Pulmonary artery endothelial cell (primary cell): ENCODE data around the gene NTRK2. TPM values are rescaled to one million over a fixed set of nuclear protein-coding genes. Genes with fewer than 3 reads are reported as not detected.

ENCODE experiments used
- DNase-seq: peaks from one replicate; pipeline ENCODE4 v3.0.0-alpha.2; 2011; ENCODE audit warnings: low read depth, low spot score
- total RNA-seq: library from RNA; depleted of rRNA; stranded (reverse); fragments of >200 nt; gene quantifications from 2 replicates; pipeline ENCODE4 v1.2.3, GENCODE V29; 2014

NTRK2 gene
- total RNA-seq, 1 donor from 2014 or later: under 0.01 TPM

DNA sequence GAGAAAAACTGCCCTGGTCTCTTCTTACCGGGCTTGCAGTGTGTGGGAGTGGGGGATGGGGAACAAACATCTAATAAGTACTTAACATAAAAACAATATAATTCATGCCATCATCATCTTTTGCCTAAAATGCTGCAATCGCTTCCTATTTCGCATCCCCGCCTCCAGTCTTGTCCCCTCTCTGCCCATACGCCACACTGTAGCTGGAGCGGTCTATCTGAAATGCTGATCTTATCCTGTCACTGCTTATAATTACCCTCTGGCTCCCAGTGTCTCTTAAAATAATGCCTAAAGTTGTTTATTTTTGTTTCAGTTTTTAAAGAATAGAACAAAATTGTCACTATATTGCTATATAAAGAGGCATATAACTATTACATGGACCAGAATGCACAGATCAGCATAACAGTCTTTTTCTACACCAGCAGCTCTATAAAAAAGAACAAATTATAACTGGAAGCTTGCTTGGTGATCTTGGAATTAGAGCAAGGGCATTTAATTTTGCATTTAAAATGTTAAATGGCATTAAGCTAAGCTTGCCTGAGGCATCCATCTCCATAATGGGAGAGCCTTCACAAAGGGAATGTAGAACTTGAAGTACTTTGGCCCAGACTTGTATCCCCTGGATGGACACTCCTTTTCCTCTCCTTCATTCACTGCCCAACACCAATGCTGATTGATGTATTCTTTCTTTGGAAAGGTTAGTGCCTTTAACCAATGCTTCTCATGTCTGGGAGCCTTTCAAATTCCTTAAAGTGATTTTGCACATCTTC, 12.2 kb downstream of the NTRK2 start:
- DNase-seq: no peak

DNA sequence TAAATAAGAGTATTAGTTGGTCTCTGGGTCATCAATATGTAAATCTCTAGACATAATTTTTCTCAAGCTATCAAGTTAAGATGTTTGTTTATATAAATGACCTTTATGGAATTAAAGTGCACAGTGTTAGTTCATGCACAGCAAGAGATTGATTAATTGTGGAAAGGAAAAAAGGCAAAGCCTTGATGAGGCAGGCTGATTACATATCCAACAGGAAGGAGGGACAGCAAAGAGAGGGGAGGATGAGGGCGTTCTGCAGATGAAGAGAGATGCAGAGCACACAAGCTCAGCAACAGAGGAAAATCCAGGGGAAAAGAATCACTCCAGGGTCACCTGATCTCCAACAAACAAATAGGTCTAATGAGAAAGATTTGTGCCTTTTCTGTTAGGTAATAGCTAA, 16.5 kb downstream of the NTRK2 start:
- no peak for DNase-seq

DNA sequence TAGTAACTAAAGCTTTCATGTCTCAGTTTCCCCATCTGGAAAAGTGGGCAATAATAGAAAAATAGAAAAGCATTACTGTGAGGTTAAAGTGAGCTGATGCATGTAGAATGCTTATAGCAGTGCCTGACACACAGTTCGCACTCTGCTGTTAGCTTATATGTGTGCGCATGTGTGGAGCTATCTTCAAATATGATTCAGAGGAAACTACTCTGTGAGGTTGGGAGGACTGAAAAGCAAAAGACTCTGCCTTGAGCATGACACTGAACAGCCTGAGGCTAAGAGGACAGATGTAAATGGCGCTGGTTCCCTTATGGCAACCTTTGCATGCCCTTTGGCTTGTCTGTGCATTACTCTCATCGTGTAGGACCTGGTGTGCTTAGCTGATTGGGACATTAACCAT, 19.4 kb downstream of the NTRK2 start:
- no peak for DNase-seq

DNA sequence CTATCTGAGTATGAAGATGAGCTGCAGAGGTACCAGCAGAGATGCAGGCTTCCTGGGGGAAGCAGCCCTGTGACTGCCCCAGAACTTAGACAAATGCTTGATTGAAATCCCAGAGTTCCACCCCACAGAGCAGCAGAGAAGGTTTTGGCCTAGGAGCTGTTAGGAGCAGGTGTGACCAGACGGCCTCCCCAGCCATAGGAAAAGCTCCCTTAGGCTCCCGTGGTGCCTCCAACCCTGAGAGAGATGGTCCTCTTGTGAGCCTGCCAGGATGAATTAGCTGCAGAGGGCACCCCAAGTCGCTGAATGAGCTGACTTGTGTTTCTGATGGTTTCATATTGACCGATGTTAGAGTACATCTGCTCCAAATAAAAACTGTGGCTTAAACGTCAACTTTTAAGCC, 22.1 kb downstream of the NTRK2 start:
- no peak for DNase-seq

DNA sequence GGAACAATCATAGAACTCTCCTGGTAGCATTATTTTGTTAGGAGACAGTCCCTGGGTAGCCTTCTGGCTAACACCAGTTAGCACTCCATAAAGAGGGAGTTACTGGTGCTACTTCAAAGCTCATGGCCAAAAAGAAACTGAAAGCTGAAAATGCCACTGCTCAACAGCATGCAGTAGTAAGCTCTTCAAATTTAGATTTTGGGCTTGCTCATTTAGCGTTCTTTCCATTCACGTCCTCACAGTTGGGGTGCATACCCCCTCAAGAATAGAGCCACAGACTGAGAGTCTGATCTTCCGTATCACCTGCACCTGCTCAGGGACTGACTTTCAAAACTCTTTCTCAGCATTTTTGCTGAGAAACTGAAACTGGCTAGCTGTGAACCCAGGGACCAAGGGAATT, 24.7 kb downstream of the NTRK2 start:
- no peak for DNase-seq

DNA sequence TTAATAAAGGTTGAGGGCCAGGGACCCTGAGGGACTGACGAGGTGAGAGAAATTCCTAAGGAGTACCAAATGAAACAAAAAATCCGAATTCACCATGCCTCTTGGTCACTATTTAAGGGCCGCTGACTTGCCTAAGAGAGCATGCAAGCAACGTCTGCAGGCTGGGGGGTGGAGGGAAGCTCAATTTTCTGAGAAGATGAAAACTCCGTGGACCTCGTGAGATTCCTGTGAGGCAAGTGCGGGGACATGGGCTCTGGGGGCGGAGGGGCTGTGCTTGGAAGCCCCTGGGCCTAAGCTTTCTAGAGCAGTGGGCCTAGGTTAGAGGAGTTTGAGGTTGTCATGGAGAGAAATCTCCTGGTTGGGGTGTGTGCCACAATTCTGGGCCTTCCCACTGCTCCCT, 27.5 kb downstream of the NTRK2 start:
- DNase-seq: no peak

DNA sequence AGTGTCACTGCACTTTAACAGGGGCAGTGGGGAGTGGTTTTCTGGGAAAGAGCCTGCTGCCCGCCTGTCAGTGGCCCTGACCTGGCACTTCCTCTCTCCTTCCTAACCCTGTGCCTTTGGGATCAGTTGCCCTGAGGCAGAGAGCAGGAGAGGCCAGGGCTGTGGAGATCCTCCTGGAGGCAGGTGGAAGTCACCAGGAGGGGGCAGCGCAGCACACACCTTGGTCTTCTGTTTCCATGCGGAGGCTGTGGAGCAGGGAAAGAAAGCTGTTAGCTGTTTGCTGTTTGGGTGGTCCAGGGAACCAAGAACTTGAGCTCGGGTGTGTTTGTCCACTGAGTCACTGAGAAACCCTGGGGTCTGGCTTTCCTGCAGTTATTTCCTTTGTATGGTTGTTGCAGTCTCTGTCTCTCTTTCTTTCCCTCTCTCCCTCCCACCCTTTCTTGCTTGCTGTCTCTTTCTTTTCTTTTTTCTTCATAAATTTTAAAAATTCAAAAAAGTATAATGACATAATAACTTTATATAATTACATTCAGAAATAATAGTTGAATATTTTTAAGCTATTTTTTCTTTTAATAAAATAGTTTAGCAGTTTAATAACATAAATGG, 28.1 kb downstream of the NTRK2 start:
- peak; percentile 7 for DNase-seq

DNA sequence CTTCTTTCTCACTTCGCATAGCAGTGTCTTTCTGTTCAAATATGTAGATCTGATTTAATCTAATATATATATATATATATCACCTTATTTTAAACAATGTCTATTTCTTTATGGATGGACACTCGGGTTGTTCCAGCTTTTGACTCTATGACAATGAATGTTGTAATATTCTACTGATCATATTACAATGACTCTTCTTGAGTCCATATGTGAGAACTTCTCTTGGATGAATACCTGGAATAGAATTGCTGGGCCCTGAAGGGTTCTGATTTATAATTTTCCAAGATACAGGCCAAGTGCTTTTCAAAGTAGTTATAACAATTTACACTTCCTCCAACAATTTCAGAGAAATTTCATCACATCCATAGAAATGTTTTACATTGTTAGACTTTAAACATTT, 28.8 kb downstream of the NTRK2 start:
- DNase-seq: no peak

DNA sequence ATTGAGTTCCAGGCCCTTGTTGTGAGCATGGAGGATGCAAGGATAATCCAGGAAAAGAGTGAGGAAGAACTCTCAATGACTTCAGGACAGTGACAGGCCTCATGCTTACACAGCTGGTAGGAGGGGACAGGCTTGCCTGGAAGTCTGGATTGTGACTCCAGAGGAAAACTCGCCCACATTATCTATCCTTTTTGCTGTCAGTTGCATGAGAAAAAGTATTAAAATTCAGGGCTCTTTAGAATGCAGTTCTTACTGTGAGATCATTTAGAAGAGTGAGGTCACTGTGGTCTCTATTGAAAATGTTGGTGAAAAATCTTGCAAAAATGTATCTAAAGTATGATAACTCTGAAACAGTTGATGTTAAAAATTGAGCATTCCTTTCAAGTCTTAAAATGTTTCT, 30.5 kb downstream of the NTRK2 start:
- DNase-seq: no peak

DNA sequence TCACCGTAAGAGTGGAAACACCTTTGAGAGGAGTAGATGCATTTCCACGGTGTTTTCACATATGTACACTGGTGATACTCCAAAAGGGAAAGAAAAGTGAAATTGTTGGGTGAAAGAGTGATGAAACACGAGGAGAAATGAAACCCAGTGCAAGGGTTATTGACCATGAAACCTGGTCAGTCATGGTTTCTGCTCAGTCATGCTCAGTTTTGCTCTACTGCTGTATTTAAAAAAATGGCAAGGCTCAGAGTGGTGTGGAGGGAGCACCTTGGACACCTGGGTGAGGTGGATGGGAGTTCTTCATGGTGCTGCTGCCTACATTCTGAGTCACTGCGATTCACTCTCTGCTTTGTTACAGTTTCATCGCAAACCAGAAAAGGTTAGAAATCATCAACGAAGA, 32.3 kb downstream of the NTRK2 start:
- no peak for DNase-seq

DNA sequence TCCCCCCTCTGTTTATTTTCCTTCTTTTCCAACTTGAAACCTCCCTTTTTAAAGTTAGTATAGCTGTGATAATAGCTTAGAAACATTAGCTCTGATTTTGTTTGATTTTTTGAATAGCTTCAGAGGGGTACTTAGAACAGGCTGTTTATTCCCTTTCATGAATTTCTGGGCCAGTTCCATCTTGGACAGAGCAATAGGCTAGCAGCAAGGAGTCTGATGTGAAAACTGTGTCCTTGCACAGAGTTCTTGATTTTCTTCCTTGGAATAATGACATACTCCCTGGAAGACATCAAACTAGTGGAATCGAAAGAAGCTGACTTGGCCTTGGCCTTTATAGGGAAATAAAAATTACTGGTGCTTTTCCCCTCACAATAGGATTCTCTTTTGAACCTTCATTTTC, 32.9 kb downstream of the NTRK2 start:
- no peak for DNase-seq

DNA sequence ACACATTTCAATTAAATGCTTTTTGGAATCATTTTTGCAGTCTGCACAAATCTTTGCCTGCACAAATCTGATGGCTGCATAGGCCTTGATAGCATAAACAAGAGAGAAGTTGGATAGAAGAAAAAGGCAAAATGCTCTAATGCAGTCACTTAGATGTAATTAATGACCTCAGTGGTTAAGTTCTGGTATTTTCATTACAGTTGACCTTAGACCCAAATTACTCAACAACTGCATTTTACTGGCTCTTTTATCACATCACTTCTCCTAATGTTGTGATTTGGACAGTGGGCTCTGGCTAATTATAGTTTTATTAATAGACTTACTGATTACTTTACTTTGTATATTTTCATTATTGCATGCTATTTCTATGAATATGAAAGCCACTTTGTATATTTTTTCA, 34.3 kb downstream of the NTRK2 start:
- no peak for DNase-seq

DNA sequence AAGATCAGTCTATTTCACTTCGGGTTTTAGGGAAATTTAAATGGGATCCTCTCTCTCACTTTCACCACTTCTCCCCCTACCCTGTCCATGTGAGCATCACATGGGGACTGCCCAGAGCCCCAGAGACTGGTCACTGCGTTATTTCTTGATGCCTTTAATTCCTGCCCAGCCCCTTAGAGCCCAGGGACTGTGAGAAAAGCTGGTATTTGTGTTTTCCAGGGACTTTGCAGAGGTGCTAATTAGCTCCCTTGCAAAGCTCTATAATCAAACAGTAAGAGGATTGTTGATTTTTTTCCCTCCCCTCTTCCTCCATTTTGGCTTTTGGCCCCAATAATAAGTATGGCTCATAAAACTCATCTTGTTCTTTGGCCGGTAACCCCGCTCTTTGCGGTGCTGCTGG, 35.6 kb downstream of the NTRK2 start:
- no peak for DNase-seq

DNA sequence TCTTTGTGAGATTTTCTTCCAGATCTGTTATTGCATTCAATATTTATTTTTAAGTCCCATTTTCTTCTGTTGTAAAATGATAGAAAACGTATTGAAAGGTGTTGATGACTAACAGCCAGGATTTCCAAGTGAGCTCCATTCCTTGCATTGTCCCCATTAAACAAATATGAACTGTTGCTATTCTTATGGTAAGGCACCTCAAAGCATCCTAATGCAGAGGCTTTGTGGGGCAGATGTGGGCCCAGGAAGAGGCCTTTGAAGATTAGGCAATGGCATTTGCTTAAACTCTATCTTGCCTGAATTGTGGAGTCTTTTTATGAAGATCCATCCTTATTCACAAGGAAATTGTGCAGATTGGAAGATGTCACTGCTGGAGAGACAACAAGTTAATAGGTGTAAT, 38.9 kb downstream of the NTRK2 start:
- DNase-seq: no peak

DNA sequence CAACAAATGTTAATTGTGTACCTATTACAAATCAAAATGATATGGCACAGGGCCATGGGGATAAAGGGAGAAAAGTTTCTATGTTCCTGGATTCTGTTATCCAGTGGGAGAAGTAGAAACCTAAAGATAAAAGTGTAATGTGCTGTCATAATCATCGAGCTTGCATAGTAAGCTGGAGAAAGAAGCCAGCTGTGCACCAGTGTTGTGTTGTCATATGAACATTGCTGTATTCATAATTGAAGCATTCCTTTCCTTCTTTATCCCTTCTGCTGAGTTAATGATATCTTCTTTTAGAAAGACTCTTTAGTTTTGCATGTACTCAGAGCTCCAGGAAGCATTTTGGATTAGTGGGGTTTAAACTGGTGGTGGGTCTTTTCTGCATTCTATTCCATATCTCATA, 39.5 kb downstream of the NTRK2 start:
- no peak for DNase-seq

DNA sequence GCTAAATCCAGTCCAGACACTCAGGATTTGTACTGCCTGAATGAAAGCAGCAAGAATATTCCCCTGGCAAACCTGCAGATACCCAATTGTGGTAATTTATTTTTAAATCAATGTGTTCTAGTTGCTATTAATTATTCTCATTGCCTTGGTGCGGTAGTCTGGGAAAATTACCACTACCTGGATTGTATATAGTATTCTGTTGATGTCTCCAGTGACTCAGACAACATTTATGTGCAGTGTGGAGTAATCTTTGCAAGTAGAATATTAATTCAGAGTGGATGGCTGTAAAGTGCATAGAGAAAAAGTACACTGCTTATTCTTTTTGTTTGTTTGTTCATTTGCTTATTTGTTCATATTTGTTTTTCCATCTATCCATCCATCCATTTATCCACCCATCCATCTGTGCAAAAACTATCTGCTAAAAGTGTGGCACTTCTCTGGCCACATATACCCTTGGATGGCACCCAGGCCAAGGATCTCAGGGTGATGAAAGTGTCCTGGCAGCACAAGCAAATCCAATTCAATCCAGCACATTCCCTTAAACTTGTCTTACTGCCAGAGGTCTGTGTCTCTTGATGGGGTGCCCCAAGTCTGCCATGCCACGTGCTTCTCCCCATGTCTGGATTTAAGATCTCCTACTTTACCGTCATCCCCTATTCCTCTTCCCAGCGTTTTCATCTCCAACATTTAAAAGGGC, 41.3 kb downstream of the NTRK2 start:
- DNase-seq: no peak

DNA sequence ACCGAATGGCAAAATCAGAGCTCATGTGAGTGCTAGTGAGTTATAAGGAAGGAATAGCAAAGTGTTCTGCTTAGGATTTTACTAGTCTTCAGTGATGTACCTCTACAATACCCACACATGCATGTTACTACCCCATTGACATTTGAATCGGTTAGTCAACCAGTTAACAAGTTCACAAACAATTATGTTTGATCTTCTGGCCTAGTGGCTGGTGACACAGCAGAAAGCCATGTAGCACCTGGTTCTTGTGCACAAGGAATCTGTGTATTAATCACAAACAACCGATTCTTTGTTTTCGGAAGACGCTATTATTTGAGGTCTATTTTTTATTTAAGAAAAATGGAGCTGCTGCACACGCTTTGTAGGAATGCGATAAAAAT, 41.9 kb downstream of the NTRK2 start:
- DNase-seq: no peak

DNA sequence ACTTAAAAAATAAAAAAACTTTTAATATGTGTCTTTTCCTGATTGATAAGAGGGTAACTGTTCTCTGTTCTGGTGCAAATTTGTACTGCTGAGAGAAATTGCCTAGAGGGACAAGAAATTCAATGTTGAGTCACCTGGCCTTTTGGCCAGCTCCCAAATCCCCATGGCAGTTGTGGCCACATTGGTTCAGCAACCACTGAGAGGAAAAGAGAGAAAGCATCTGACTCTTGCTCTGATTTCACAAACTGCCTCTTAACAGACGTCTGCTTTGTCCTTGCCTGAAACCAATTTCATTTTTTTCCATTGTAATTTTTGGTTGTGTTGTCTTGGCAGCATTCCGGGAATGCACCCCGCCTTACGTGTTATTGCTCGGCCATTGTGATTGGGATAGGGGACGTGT, 42.4 kb downstream of the NTRK2 start:
- no peak for DNase-seq

DNA sequence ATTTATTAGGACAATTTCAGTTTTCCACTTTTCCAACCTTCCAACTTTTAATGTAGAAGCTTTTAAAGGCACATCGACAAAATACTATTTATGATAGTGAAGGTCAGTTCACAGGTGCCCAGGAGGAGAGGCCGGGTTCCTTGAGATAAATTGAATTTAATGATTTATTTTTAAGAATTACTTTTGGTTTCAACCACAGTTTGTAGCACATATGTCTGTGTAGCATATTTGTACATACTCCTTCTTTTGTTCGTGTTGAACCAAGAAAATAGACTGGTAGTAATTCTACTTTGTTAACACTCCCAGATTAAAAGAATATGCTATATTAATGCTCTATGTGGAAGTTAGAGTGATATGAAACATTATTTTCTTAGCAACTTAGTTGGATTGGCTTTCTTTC, 46.7 kb downstream of the NTRK2 start:
- DNase-seq: no peak

DNA sequence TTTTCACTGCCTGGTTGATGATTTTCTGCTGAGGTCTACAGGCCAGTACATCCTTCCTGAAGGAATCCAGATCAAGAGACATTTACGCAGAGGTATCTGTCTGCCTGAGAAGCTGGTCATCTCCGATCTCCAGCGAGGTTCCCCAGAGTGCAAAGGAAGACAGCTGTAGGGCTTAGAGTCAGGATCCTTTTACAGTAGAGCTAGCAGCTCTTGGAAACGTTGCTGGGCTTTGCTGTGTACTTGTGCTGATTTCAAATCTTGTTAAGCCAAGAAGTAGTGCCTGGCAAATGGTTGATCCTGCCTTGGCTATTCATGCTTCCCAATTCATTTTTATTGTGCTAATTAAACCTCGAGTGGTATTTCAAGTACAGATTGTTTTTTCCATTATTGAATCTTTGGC, 48.9 kb downstream of the NTRK2 start:
- no peak for DNase-seq

DNA sequence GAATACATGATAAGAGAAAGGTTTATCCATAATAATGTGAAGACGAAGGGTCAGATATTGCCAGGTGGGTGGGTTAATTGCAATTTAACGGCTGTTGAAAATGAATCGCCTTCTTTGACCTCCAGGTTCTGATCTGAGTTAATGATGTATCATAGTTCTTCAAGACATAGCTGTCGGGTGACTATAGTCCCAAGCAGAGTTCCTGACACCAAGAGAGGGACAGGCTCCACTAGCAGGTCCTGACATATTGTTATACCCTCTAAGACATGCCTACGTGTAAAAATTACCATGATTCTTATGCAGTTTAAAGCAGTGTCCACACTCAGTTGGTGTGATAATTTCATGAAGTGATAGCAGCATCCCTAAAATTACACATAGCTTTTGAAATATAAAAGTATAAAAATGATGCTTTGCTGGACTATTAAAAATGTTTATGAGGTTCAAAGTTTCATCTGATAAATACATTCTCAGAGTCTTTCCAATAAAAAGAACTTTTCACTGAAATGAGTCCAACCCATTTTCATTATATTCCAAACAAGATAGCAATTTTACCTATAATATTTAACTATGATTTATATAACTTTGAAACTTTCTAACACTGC, 53.0 kb downstream of the NTRK2 start:
- no peak for DNase-seq

DNA sequence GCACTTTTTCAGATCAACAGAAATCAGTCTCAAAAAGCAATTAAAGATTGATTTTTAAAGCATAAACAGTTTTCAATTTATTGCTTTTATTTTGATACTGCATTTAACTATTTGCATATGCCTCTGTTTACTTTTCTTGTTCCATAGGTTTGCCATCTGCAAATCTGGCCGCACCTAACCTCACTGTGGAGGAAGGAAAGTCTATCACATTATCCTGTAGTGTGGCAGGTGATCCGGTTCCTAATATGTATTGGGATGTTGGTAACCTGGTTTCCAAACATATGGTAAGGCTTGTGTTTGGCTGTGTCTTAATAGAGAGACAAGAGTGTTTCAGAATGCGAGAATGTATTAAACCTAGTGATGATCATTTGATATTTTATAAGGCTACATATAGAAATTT, 53.9 kb downstream of the NTRK2 start:
- no peak for DNase-seq

DNA sequence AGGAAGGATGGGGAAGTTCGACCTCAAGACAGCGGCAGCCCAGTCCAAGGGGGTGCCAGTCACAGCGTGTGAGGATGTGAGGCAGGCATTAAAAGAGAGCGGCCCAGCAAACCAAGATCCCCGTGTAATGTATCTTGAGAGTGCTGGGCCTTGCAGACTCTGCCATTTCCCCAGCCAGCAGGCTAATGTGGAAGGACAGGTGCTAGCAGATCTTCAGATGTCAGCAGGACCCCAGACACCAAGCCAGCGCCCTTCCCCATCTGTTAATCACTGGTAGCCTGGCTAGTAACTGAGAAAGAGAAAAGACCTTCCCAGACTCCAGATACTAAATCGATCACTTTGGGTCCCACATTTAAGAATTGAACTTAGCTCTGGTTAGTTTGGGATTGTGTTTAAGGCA, 62.2 kb downstream of the NTRK2 start:
- no peak for DNase-seq
